Endothelial cell of umbilical vein (primary cell): ENCODE results near the gene CACNA1A. TPM values are rescaled to one million over a fixed set of nuclear protein-coding genes. Genes with fewer than 3 reads are reported as not detected.

Experiments
- BruUV-seq: library from RNA; stranded (reverse); fragments of 400-500 nt; replicated peaks from 2 replicates; lab custom pipeline; 2021; lab: Mats Ljungman, UMichigan
- CTCF ChIA-PET: fragments of 300-600, 350-600 bp; sonication (Branson Sonifier 250); formaldehyde crosslinking; loops from one replicate; lab custom pipeline; 2021; ENCODE audit warnings: antibody characterized with exemption, inconsistent platforms; lab: Charles Lee
- POLR2A ChIA-PET: fragments of 300-600, 350-600 bp; sonication (Branson Sonifier 250); formaldehyde crosslinking; loops from one replicate; lab custom pipeline; 2021; ENCODE audit warnings: antibody characterized with exemption, inconsistent platforms; lab: Charles Lee
- DNase-seq: peaks from one replicate; pipeline ENCODE4 v3.0.0-alpha.2; 2011; ENCODE audit warnings: low read depth, low spot score
- FAIRE-seq: peaks from 2 replicates; lab custom pipeline; 2011; peaks lifted over from hg19 to GRCh38; lab: Jason Lieb, UNC
- H2AFZ ChIP-seq: 2 replicates; pipeline ENCODE4 v1.6.0; 2012; ENCODE audit warnings: low read depth, low read length, control low read depth, inconsistent platforms
- H3K27ac ChIP-seq: 2 replicates; pipeline ENCODE4 v1.5.1; 2011; ENCODE audit warnings: low read depth, mild to moderate bottlenecking, control low read depth, low read length, moderate library complexity; ENCODE audit not compliant: insufficient read depth
- H3K27me3 ChIP-seq, 2 experiments: 2 replicates each; pipeline versions ENCODE4 v1.6.0 to v1.6.1; 2011; ENCODE audit warnings: low read length in 2 of 2, mixed read lengths in 1 of 2; ENCODE audit not compliant: control insufficient read depth in 2 of 2, insufficient read depth in 2 of 2
- H3K36me3 ChIP-seq, 2 experiments: 2 replicates in 1 of 2; 3 replicates in 1 of 2; pipeline ENCODE4 v1.5.1; 2011; ENCODE audit warnings: low read length in 2 of 2, mild to moderate bottlenecking in 1 of 2, moderate library complexity in 1 of 2; ENCODE audit not compliant: control insufficient read depth in 2 of 2, insufficient read depth in 2 of 2; ENCODE audit errors: extremely low read depth in 1 of 2
- H3K4me1 ChIP-seq: 3 replicates; pipeline ENCODE4 v1.5.1; 2011; ENCODE audit warnings: mild to moderate bottlenecking, low read length; ENCODE audit not compliant: control insufficient read depth, insufficient read depth; ENCODE audit errors: extremely low read depth
- H3K4me2 ChIP-seq: 2 replicates; pipeline ENCODE4 v1.6.1; 2011; ENCODE audit warnings: low read length, control low read depth, mixed read lengths; ENCODE audit not compliant: insufficient read depth
- H3K4me3 ChIP-seq, 3 experiments: fragments of 200-600 bp in 1 of 3; sonication (generic), shearing (Covaris generic) in 1 of 3; replicated peaks in 1 of 3; 2 replicates each; pipeline ENCODE4 v1.5.1; 2011 to 2016; ENCODE audit warnings: control low read depth in 3 of 3, low read length in 3 of 3, mild to moderate bottlenecking in 2 of 3, inconsistent platforms in 1 of 3, low read depth in 1 of 3, moderate library complexity in 1 of 3; ENCODE audit not compliant: insufficient read depth in 1 of 3
- H3K79me2 ChIP-seq: 2 replicates; pipeline ENCODE4 v1.6.0; 2012; ENCODE audit warnings: low read length, inconsistent platforms; ENCODE audit not compliant: control insufficient read depth, insufficient read depth
- H3K9ac ChIP-seq: replicated peaks from 2 replicates; pipeline ENCODE3; 2011; ENCODE audit warnings: low read length, control low read depth; ENCODE audit not compliant: insufficient read depth; ENCODE audit errors: extremely low read depth
- H3K9me1 ChIP-seq: replicated peaks from 3 replicates; pipeline ENCODE4 v1.6.0; 2011; ENCODE audit warnings: mild to moderate bottlenecking, low read length; ENCODE audit not compliant: control insufficient read depth, insufficient read depth; ENCODE audit errors: extremely low read depth
- H3K9me3 ChIP-seq: replicated peaks from 2 replicates; pipeline ENCODE4 v1.5.1; 2012; ENCODE audit warnings: low read length, inconsistent platforms; ENCODE audit not compliant: control insufficient read depth, insufficient read depth
- H4K20me1 ChIP-seq: replicated peaks from 2 replicates; pipeline ENCODE3; 2011; ENCODE audit warnings: mild to moderate bottlenecking, low read length; ENCODE audit not compliant: control insufficient read depth, insufficient read depth; ENCODE audit errors: extremely low read depth
- EZH2 ChIP-seq: IDR thresholded peaks from 2 replicates; pipeline ENCODE4 v1.6.1; 2012; ENCODE audit warnings: borderline replicate concordance, low read depth, mild to moderate bottlenecking, moderate library complexity, low read length, inconsistent platforms; ENCODE audit not compliant: severe bottlenecking
- FOS ChIP-seq: IDR thresholded peaks from 2 replicates; pipeline ENCODE4 v1.6.1; 2011; ENCODE audit warnings: mild to moderate bottlenecking, low read length, moderate library complexity, borderline replicate concordance; ENCODE audit not compliant: insufficient read depth
- GATA2 ChIP-seq: IDR thresholded peaks from 2 replicates; pipeline ENCODE4 v1.7.0; 2011; ENCODE audit warnings: low read depth, mild to moderate bottlenecking, moderate library complexity, mixed read lengths, low read length; ENCODE audit not compliant: insufficient read length, insufficient read depth
- JUN ChIP-seq: IDR thresholded peaks from 2 replicates; pipeline ENCODE4 v1.6.1; 2011; ENCODE audit warnings: borderline replicate concordance, low read depth; ENCODE audit not compliant: insufficient read length, insufficient read depth
- MAX ChIP-seq: IDR thresholded peaks from 2 replicates; pipeline ENCODE4 v1.6.1; 2011; ENCODE audit not compliant: insufficient read depth, insufficient read length
- MYC ChIP-seq: IDR thresholded peaks from one replicate; pipeline ENCODE4 v1.6.1; 2011; ENCODE audit warnings: mild to moderate bottlenecking, low read depth, low read length
- POLR2A ChIP-seq: IDR thresholded peaks from 2 replicates; pipeline ENCODE4 v1.6.1; 2012; ENCODE audit warnings: low read depth, mild to moderate bottlenecking, control low read depth, low read length
- POLR2AphosphoS5 ChIP-seq: IDR thresholded peaks from 2 replicates; pipeline ENCODE4 v1.6.1; 2012; ENCODE audit warnings: low read depth, mild to moderate bottlenecking, control low read depth, low read length, moderate library complexity; ENCODE audit not compliant: insufficient read depth
- dilution Hi-C: fragments of 300-500 bp; cut with MboI; formaldehyde crosslinking; loops from one replicate; pipeline ENCODE4 v1.15.0; 2019; ENCODE audit warnings: low sequenced_read_pairs; ENCODE audit not compliant: extremely low pct_ligation_motif_present
- intact Hi-C: fragments of 100-400 bp; cut with micrococcal nuclease; formaldehyde crosslinking; loops from one replicate; pipeline ENCODE4 v1.10.0; 2022
- polyA plus RNA-seq, 4 experiments: library from polyadenylated mRNA; depleted of rRNA in 3 of 4; stranded (reverse) in 3 of 4; unstranded in 1 of 4; fragments of >200 nt; gene quantifications; 2 replicates each; pipeline versions ENCODE4 v1.2.1 to v1.2.3, GENCODE V29; 2011 to 2012; ENCODE audit warnings: missing spikeins in 1 of 4
- total RNA-seq: library from RNA; stranded (reverse); gene quantifications from 2 replicates; pipeline ENCODE4 v1.2.3, GENCODE V29; 2021
- TF ChIP-seq, protein P1 (sequence below), 2 donors: IDR thresholded peaks; 1 replicate in 1 of 2; 2 replicates in 1 of 2; pipeline ENCODE4 v1.5.1; 2011; ENCODE audit warnings: low read length in 2 of 2, mild to moderate bottlenecking in 2 of 2, moderate library complexity in 2 of 2, control low read depth in 1 of 2, inconsistent platforms in 1 of 2, low read depth in 1 of 2; ENCODE audit not compliant: insufficient read depth in 1 of 2; ENCODE audit errors: extremely low read depth in 1 of 2

Gene CACNA1A
- total and polyA plus RNA-seq, 2 donors (not counting 3 experiments of a cell fraction or from before 2014, with no cell fraction given), result 0.17 to 0.38 TPM

DNA sequence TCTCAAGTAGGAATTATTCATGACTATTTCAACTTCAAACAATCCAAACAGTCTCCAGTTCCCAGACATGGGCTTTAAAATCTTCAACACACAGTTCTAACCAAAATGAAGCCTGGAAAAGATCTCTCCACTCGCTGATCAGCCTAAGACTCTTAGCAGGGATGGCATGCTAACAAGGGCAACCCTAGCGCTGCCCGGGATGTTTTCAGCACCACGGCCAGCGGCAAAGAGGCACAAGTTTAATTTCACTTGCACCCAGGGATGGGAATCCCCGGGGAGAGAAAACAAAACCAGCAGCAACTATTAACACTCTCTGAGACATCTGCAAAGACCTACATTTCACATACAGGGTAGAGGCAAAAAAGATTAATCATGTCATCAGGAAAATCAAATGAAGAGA lies 43.0 kb downstream of the CACNA1A start:
- no peak for TF ChIP-seq MYC
- TF ChIP-seq JUN, result no peak
- no peak for TF ChIP-seq MAX
- TF ChIP-seq, protein P1, sequence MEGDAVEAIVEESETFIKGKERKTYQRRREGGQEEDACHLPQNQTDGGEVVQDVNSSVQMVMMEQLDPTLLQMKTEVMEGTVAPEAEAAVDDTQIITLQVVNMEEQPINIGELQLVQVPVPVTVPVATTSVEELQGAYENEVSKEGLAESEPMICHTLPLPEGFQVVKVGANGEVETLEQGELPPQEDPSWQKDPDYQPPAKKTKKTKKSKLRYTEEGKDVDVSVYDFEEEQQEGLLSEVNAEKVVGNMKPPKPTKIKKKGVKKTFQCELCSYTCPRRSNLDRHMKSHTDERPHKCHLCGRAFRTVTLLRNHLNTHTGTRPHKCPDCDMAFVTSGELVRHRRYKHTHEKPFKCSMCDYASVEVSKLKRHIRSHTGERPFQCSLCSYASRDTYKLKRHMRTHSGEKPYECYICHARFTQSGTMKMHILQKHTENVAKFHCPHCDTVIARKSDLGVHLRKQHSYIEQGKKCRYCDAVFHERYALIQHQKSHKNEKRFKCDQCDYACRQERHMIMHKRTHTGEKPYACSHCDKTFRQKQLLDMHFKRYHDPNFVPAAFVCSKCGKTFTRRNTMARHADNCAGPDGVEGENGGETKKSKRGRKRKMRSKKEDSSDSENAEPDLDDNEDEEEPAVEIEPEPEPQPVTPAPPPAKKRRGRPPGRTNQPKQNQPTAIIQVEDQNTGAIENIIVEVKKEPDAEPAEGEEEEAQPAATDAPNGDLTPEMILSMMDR (IDR thresholded peaks at IDR 0.05; ENCODE audit: extremely low read depth in 1 of 2, insufficient read depth in 1 of 2, low read depth in 1 of 2, low read length in 2 of 2), result no peak
- TF ChIP-seq EZH2, result no peak
- TF ChIP-seq POLR2A, result no peak
- no peak for TF ChIP-seq POLR2AphosphoS5
- no peak for TF ChIP-seq FOS
- TF ChIP-seq GATA2, result no peak
- Histone ChIP-seq H4K20me1 (no peaks in the 10 kb centered on the region), H3K4me2 (no peak overlapping the region), H3K9me3 (no peaks in the 10 kb centered on the region), H3K4me3 (no peak overlapping the region), H3K36me3 (no peaks in the 10 kb centered on the region), H3K79me2 (no peaks in the 10 kb centered on the region), H3K9me1 (no peaks in the 10 kb centered on the region), H3K27me3 (peaks cover 0 to 1% of the 10 kb centered on the region in 2 experiments), H3K27ac (no peak overlapping the region), H3K4me1 (no peaks in the 10 kb centered on the region), H3K9ac (no peak overlapping the region), H2AFZ (no peak overlapping the region)
- BruUV-seq, result no TSS peak
- intact Hi-C loops (no loop called here), dilution Hi-C loops (no loop called here)
- ChIA-PET CTCF (no interaction called here), POLR2A (no interaction called here)
- FAIRE-seq (no peak), DNase-seq (no peak)
